K562 (cell line): ENCODE measurements around the gene TNPO3. TPM values are rescaled to one million over a fixed set of nuclear protein-coding genes. Genes with fewer than 3 reads are reported as not detected.

Experiments used
- ATAC-seq: fragments of 200-7000 bp; cut with Tn5 transposase; 3 replicates; pipeline ENCODE4 v1.9.1; 2020; ENCODE audit warnings: moderate library complexity
- BruUV-seq: library from RNA; stranded (reverse); fragments of 400-500 nt; replicated peaks from 2 replicates; lab custom pipeline; 2021; lab: Mats Ljungman, UMichigan
- CTCF ChIA-PET: fragments of 300-600 bp; formaldehyde crosslinking; extraction: SDS; loops from one replicate; lab custom pipeline; 2021; ENCODE audit warnings: low intra/inter-chr PET ratio; lab: Yijun Ruan, JAX
- POLR2A ChIA-PET: fragments of 300-600, 350-650 bp; sonication (Branson Sonifier 250); formaldehyde crosslinking; extraction: SDS; loops from one replicate; lab custom pipeline; 2021; ENCODE audit warnings: antibody characterized with exemption, inconsistent platforms; lab: Yijun Ruan, JAX
- DNase-seq, 4 experiments: peaks; one replicate each; pipeline versions ENCODE4 v3.0.0 to v3.0.0-alpha.2; 2011 to 2018; ENCODE audit warnings: low spot score in 3 of 4, mixed read lengths in 3 of 4; ENCODE audit errors: extremely low read depth in 1 of 4
- FAIRE-seq: peaks from 2 replicates; lab custom pipeline; 2011; peaks lifted over from hg19 to GRCh38; lab: Jason Lieb, UNC
- H2AFZ ChIP-seq: 2 replicates; pipeline ENCODE4 v1.6.0; 2011; ENCODE audit warnings: low read depth, low read length, control low read depth, inconsistent platforms
- H3K27ac ChIP-seq: fragments of 200-600 bp; 3 replicates; pipeline ENCODE4 v1.8.0; 2011; ENCODE audit warnings: low read depth, mild to moderate bottlenecking, control low read depth, inconsistent platforms, low read length, moderate library complexity, mixed read lengths; ENCODE audit errors: extremely low read depth
- H3K27me3 ChIP-seq, 2 experiments: fragments of 300-600 bp in 1 of 2; 2 replicates in 1 of 2; 3 replicates in 1 of 2; pipeline versions ENCODE4 v1.6.0 to v1.8.0; 2011; ENCODE audit warnings: inconsistent platforms in 2 of 2, low read length in 2 of 2, mild to moderate bottlenecking in 1 of 2, mixed read lengths in 1 of 2, moderate library complexity in 1 of 2; ENCODE audit not compliant: control insufficient read depth in 2 of 2, insufficient read depth in 2 of 2
- H3K36me3 ChIP-seq: fragments of 300-600 bp; 3 replicates; pipeline ENCODE4 v1.8.0; 2011; ENCODE audit warnings: mild to moderate bottlenecking, low read length, inconsistent platforms; ENCODE audit not compliant: control insufficient read depth, insufficient read depth
- H3K4me1 ChIP-seq, 2 experiments: fragments of 200-600 bp in 1 of 2; replicated peaks in 1 of 2; 2 replicates in 1 of 2; 3 replicates in 1 of 2; pipeline versions ENCODE4 v1.5.1 to v1.8.0; 2011; ENCODE audit warnings: inconsistent platforms in 2 of 2, low read length in 2 of 2, mild to moderate bottlenecking in 1 of 2, mixed read lengths in 1 of 2, moderate library complexity in 1 of 2; ENCODE audit not compliant: control insufficient read depth in 2 of 2, insufficient read depth in 2 of 2
- H3K4me2 ChIP-seq: 2 replicates; pipeline ENCODE4 v1.6.1; 2011; ENCODE audit warnings: low read length, control low read depth, inconsistent platforms, mixed read lengths; ENCODE audit not compliant: insufficient read depth
- H3K4me3 ChIP-seq: fragments of 200-600 bp; sonication (generic), shearing (Covaris generic); 2 replicates; pipeline ENCODE4 v1.5.1; 2016; ENCODE audit warnings: control low read depth, inconsistent platforms
- H3K79me2 ChIP-seq: fragments of 200-600 bp; 3 replicates; pipeline ENCODE4 v1.8.0; 2011; ENCODE audit warnings: low read length, inconsistent platforms; ENCODE audit not compliant: control insufficient read depth, insufficient read depth
- H3K9ac ChIP-seq, 2 experiments: 2 replicates each; pipeline versions ENCODE4 v1.6.0 to v1.6.1; 2011; ENCODE audit warnings: low read depth in 2 of 2, low read length in 2 of 2, control low read depth in 1 of 2, inconsistent platforms in 1 of 2, mild to moderate bottlenecking in 1 of 2, mixed read lengths in 1 of 2; ENCODE audit not compliant: insufficient read depth in 1 of 2
- H3K9me1 ChIP-seq: one replicate; pipeline ENCODE4 v1.6.0; 2011; ENCODE audit warnings: inconsistent platforms, mild to moderate bottlenecking, low read length, moderate library complexity; ENCODE audit not compliant: control insufficient read depth, insufficient read depth
- H3K9me3 ChIP-seq: replicated peaks from 2 replicates; pipeline ENCODE4 v1.5.1; 2011; ENCODE audit warnings: low read depth, low read length, inconsistent platforms; ENCODE audit not compliant: control insufficient read depth, insufficient read depth
- H4K20me1 ChIP-seq: replicated peaks from 2 replicates; pipeline ENCODE4 v1.6.1; 2011; ENCODE audit warnings: low read length, inconsistent platforms, mixed read lengths; ENCODE audit not compliant: control insufficient read depth, insufficient read depth
- ATF1 ChIP-seq, 2 experiments: fragments of 450-650 bp in 1 of 2; IDR thresholded peaks; 2 replicates each; pipeline ENCODE4 v1.6.1; 2016; ENCODE audit warnings: missing compliant biosample characterization in 1 of 2, missing genetic modification characterization in 1 of 2
- ESRRB ChIP-seq: fragments of 250-450 bp; sonication (Bioruptor Pico); IDR thresholded peaks from 2 replicates; pipeline ENCODE4 v1.5.0; 2020; ENCODE audit warnings: mild to moderate bottlenecking, moderate library complexity, borderline replicate concordance
- MITF ChIP-seq: IDR thresholded peaks from 2 replicates; pipeline ENCODE4 v1.6.1; 2014; ENCODE audit warnings: antibody characterized with exemption
- NBN ChIP-seq: fragments of 450-650 bp; IDR thresholded peaks from 2 replicates; pipeline ENCODE4 v1.6.1; 2016; ENCODE audit warnings: low read depth, mild to moderate bottlenecking
- PKNOX1 ChIP-seq: fragments of 450-650 bp; IDR thresholded peaks from 2 replicates; pipeline ENCODE4 v1.6.1; 2016
- PRDM10 ChIP-seq: fragments of 450-650 bp; IDR thresholded peaks from 2 replicates; pipeline ENCODE4 v1.6.1; 2018; ENCODE audit not compliant: partially characterized antibody
- SRSF3 ChIP-seq: fragments of 200-400 bp; formaldehyde crosslinking; IDR thresholded peaks from 2 replicates; pipeline ENCODE4 v1.6.1; 2016; ENCODE audit warnings: mild to moderate bottlenecking, low read length, moderate library complexity; ENCODE audit not compliant: insufficient read depth
- THRB ChIP-seq: fragments of 450-650 bp; formaldehyde crosslinking; conservative IDR thresholded peaks from 2 replicates; pipeline ENCODE4 v1.4.0; 2022; ENCODE audit warnings: mild to moderate bottlenecking, missing genetic modification characterization
- USF2 ChIP-seq: sonication (generic); formaldehyde crosslinking; IDR thresholded peaks from 2 replicates; pipeline ENCODE4 v1.5.0; 2020; ENCODE audit warnings: missing genetic modification reagents
- ZNF24 ChIP-seq: fragments of 450-650 bp; IDR thresholded peaks from 2 replicates; pipeline ENCODE4 v1.6.1; 2016
- whole genome bisulfite sequencing: fragments of 100-300 bp; shearing (Covaris generic); methylation state at CpG from one replicate; pipeline ENCODE4 v1.1.6; 2016; ENCODE audit warnings: low coverage, mixed read lengths; ENCODE audit not compliant: insufficient coverage; ENCODE audit errors: missing lambda C conversion rate; 5-methylcytosine and 5-hydroxymethylcytosine counted together
- in situ Hi-C: fragments of 300-500 bp; cut with MboI; formaldehyde crosslinking; loops from 4 replicates; pipeline ENCODE4 v1.15.0; 2018; ENCODE audit warnings: inconsistent platforms, mixed read lengths
- intact Hi-C: fragments of 100-400 bp; cut with micrococcal nuclease; formaldehyde crosslinking; loops from 2 replicates; pipeline ENCODE4 v1.14.2; 2022
- polyA plus RNA-seq, 8 experiments: library from polyadenylated mRNA; depleted of rRNA in 4 of 8; stranded (reverse) in 5 of 8; unstranded in 3 of 8; fragments of >200 nt; fragmentation: Nextera tagmentation in 2 of 8; fragmentation: Illumina TruSeq in 1 of 8; extraction: Ambion mirVana in 2 of 8; extraction: Trizol in 1 of 8; gene quantifications; 2 replicates each; pipeline versions ENCODE4 v1.2.1 to v1.2.3, GENCODE V29; 2011 to 2014; ENCODE audit warnings: inconsistent platforms in 1 of 8, missing spikeins in 1 of 8
- total RNA-seq, 7 experiments: library from RNA; depleted of rRNA in 6 of 7; stranded (reverse); fragments of >200 nt in 6 of 7; fragmentation: Illumina TruSeq in 2 of 7; extraction: Trizol in 2 of 7; gene quantifications; 2 replicates each; pipeline versions ENCODE4 v1.2.1 to v1.2.3, GENCODE V29; 2011 to 2021; ENCODE audit warnings: low replicate concordance in 1 of 7

Gene TNPO3
- total and polyA plus RNA-seq, 9 of the 15 experiments (the other 6 are each of a cell fraction or from before 2014, with no cell fraction given) = 35.8 to 125 (median 110) TPM

GRCh38 chr7:128904381-128905197 lies 150.3 kb downstream of the TNPO3 start:
- BruUV-seq = no TSS peak
- Histone ChIP-seq H3K4me2 (no peak overlapping the region), H3K9me3 (peaks cover 2% of the 10 kb centered on the region; the same call in 1 of the 2 replicates), H3K4me3 (no peak overlapping the region), H3K36me3 (no peaks in the 10 kb centered on the region), H3K79me2 (no peaks in the 10 kb centered on the region), H3K27ac (no peak overlapping the region), H2AFZ (no peak overlapping the region), H3K9me1 (no peaks in the 10 kb centered on the region), H4K20me1 (no peaks in the 10 kb centered on the region), H3K9ac (peak overlapping the region in 1 of 2 experiments; percentile 26; a peak in 1 of 4 replicates), H3K27me3 (peaks cover 16 to 32% of the 10 kb centered on the region in 2 experiments), H3K4me1 (peaks cover 13 to 29% of the 10 kb centered on the region in 2 experiments)
- POLR2A ChIA-PET = interaction anchor here (0.5 to 0.6 kb wide), 2 partner anchors 92 to 213 kb away, joined by 3 read pairs; no protein-coding TSS in a partner anchor
- in situ Hi-C loops (no loop called here), intact Hi-C loops (loop anchor here (1.0 kb wide), 2 partner anchors 187 to 306 kb away; no protein-coding TSS in a partner anchor)
- peak; percentile 76 for ATAC-seq
- CTCF ChIA-PET = interaction anchor here (0.9 to 1.6 kb wide), 3 partner anchors 187 to 309 kb away, joined by 3 to 10 read pairs (median 5); no protein-coding TSS in a partner anchor
- 5% methylated on average over 8 of the region's 8 CpGs for WGBS
- peak; percentile 92 for FAIRE-seq
- DNase-seq = peak; percentile 64 to 78 (median 72)
- TF ChIP-seq PKNOX1 = peak; percentile 54
- no peak for TF ChIP-seq SRSF3
- peak; percentile 65; the same call in 1 of the 2 replicates for TF ChIP-seq MITF
- TF ChIP-seq ZNF24 = no peak
- peak; percentile 58 for TF ChIP-seq USF2 (CRISPR knock-in tag)
- no peak for TF ChIP-seq ESRRB (CRISPR knock-in tag)
- peak; percentile 14; the same call in 1 of the 2 replicates for TF ChIP-seq NBN
- no peak for TF ChIP-seq ATF1 (CRISPR knock-in tag; IDR thresholded peaks at IDR 0.05)
- peak; percentile 44; the same call in 1 of the 2 replicates for TF ChIP-seq ATF1 (tag; IDR thresholded peaks at IDR 0.05)
- 0 out of 2 replicates have a peak, but pooled peaks have one; percentile 9 for TF ChIP-seq THRB (CRISPR knock-in tag)
- no peak for TF ChIP-seq PRDM10
